ENCODE results near the gene CYP2J2. TPM values are rescaled to one million over a fixed set of nuclear protein-coding genes. Genes with fewer than 3 reads are reported as not detected.

The CYP2J2 gene
- total RNA-seq, 1 donor from 2014 or later = 0.07 TPM

GRCh38 chr1:59879996-59880505 is 46.5 kb downstream of the CYP2J2 start:
- no peaks in the 10 kb centered on the region for H3K79me2 ChIP-seq (ENCODE audit: low read depth)
- DNase-seq (ENCODE audit: low spot score) = no peak
- peaks cover 10% of the 10 kb centered on the region for H3K9me3 Mint-ChIP-seq
- no peak overlapping the region for H3K9ac ChIP-seq
- no peak overlapping the region for H3K27ac Mint-ChIP-seq
- no peak overlapping the region for H2AFZ ChIP-seq (replicated peaks)
- H3K4me1 ChIP-seq = no peaks in the 10 kb centered on the region
- no peak for TF ChIP-seq CTCF (IDR thresholded peaks at IDR 0.05)
- no peak for TF ChIP-seq EZH2 (IDR thresholded peaks at IDR 0.05)
- TF ChIP-seq EZH2phosphoT487 (IDR thresholded peaks at IDR 0.05) = no peak
- peaks cover 2% of the 10 kb centered on the region for H3K27me3 Mint-ChIP-seq (ENCODE audit: insufficient read depth, low read depth)
- no peaks in the 10 kb centered on the region for H3K9me3 ChIP-seq (ENCODE audit: low read depth)
- H3K36me3 Mint-ChIP-seq = peaks cover 5% of the 10 kb centered on the region
- H3K27ac ChIP-seq = no peak overlapping the region
- H3K4me2 ChIP-seq = no peak overlapping the region
- H4K20me1 ChIP-seq (ENCODE audit: low read depth) = no peaks in the 10 kb centered on the region
- H3F3A ChIP-seq (ENCODE audit: low read depth) = no peaks in the 10 kb centered on the region
- H3K4me3 Mint-ChIP-seq = no peak overlapping the region
- no peaks in the 10 kb centered on the region for H3K36me3 ChIP-seq
- H3K27me3 ChIP-seq = no peaks in the 10 kb centered on the region
- H3K4me1 Mint-ChIP-seq = peaks cover 12% of the 10 kb centered on the region
- no peak overlapping the region for H3K4me3 ChIP-seq

- Mint-ChIP-seq H3K9me3 (peaks cover 10% of the 10 kb centered on the region), H3K4me1 (peaks cover 12% of the 10 kb centered on the region), H3K4me3 (no peak overlapping the region), H3K36me3 (peaks cover 5% of the 10 kb centered on the region), H3K27ac (no peak overlapping the region), H3K27me3 (ENCODE audit: insufficient read depth, low read depth) (peaks cover 2% of the 10 kb centered on the region)
- Histone ChIP-seq H3K27ac (no peak overlapping the region), H3K9me3 (ENCODE audit: low read depth) (no peaks in the 10 kb centered on the region), H3K79me2 (ENCODE audit: low read depth) (no peaks in the 10 kb centered on the region), H3K4me2 (no peak overlapping the region), H3K9ac (no peak overlapping the region), H3F3A (ENCODE audit: low read depth) (no peaks in the 10 kb centered on the region), H3K36me3 (no peaks in the 10 kb centered on the region), H2AFZ (replicated peaks) (no peak overlapping the region), H3K4me1 (no peaks in the 10 kb centered on the region), H3K4me3 (no peak overlapping the region), H4K20me1 (ENCODE audit: low read depth) (no peaks in the 10 kb centered on the region), H3K27me3 (no peaks in the 10 kb centered on the region)
- peak; percentile 75 for TF ChIP-seq CTCF (IDR thresholded peaks at IDR 0.05)
- no peak for TF ChIP-seq EZH2phosphoT487 (IDR thresholded peaks at IDR 0.05)
- DNase-seq (ENCODE audit: low spot score) = peak; percentile 85
These were observed 47.0 kb downstream of the CYP2J2 start for GRCh38 chr1:59879574-59879973.

- Histone ChIP-seq H3K27ac (no peak overlapping the region), H3K36me3 (no peaks in the 10 kb centered on the region), H3K9ac (no peak overlapping the region), H3K79me2 (ENCODE audit: low read depth) (no peaks in the 10 kb centered on the region), H3K4me2 (no peak overlapping the region), H3K27me3 (no peaks in the 10 kb centered on the region), H3K9me3 (ENCODE audit: low read depth) (no peaks in the 10 kb centered on the region), H3K4me1 (no peaks in the 10 kb centered on the region), H3K4me3 (no peak overlapping the region), H3F3A (ENCODE audit: low read depth) (no peaks in the 10 kb centered on the region), H2AFZ (replicated peaks) (no peak overlapping the region), H4K20me1 (ENCODE audit: low read depth) (no peaks in the 10 kb centered on the region)
- no peak for TF ChIP-seq CTCF (IDR thresholded peaks at IDR 0.05)
- Mint-ChIP-seq H3K36me3 (peaks cover 5% of the 10 kb centered on the region), H3K4me3 (no peak overlapping the region), H3K4me1 (peaks cover 12% of the 10 kb centered on the region), H3K27ac (no peak overlapping the region), H3K27me3 (ENCODE audit: insufficient read depth, low read depth) (peaks cover 2% of the 10 kb centered on the region), H3K9me3 (peaks cover 10% of the 10 kb centered on the region)
- DNase-seq (ENCODE audit: low spot score) = no peak
These were observed 48.2 kb downstream of the CYP2J2 start for GRCh38 chr1:59878370-59878769.
